Neuron (in vitro differentiated cells): Measurements from ENCODE around the gene KIAA0825.

Experiments
- H2AFZ ChIP-seq: one replicate; pipeline ENCODE4 v1.6.1; 2013; ENCODE audit warnings: low read depth, mild to moderate bottlenecking, inconsistent platforms, low read length, moderate library complexity
- H3K27me3 ChIP-seq: one replicate; pipeline ENCODE4 v1.6.1; 2013; ENCODE audit warnings: low read length; ENCODE audit not compliant: insufficient read depth
- H3K36me3 ChIP-seq: one replicate; pipeline ENCODE4 v1.6.1; 2013; ENCODE audit warnings: low read length; ENCODE audit not compliant: insufficient read depth
- H3K4me1 ChIP-seq: one replicate; pipeline ENCODE4 v1.6.1; 2013; ENCODE audit warnings: low read length; ENCODE audit not compliant: insufficient read depth
- H3K4me3 ChIP-seq: 2 replicates; pipeline ENCODE4 v1.5.1; 2013; ENCODE audit warnings: mild to moderate bottlenecking, low read length, moderate library complexity
- H3K9me3 ChIP-seq: one replicate; pipeline ENCODE4 v1.6.1; 2013; ENCODE audit warnings: low read length

The KIAA0825 gene

GRCh38 chr5:94618493-94619328, at the start of gene KIAA0825, which contains the start of gene SLF1:
TSS of gene KIAA0825 (minus strand) at chr5:94618604. CDS start at chr5:94537126, 81,478 bp downstream.
TSS of gene SLF1 (plus strand) at chr5:94618669. CDS start at chr5:94628811, 10,142 bp downstream.
- no peaks in the 10 kb centered on the region for H3K9me3 ChIP-seq
- H3K36me3 ChIP-seq: no peaks in the 10 kb centered on the region
- H3K27me3 ChIP-seq: no peaks in the 10 kb centered on the region
- peak within 1 kb of the TSS; percentile 87 for H2AFZ ChIP-seq
- H3K4me1 ChIP-seq: peaks cover 19% of the 10 kb centered on the region
- peak within 1 kb of the TSS; percentile 81 for H3K4me3 ChIP-seq

DNA sequence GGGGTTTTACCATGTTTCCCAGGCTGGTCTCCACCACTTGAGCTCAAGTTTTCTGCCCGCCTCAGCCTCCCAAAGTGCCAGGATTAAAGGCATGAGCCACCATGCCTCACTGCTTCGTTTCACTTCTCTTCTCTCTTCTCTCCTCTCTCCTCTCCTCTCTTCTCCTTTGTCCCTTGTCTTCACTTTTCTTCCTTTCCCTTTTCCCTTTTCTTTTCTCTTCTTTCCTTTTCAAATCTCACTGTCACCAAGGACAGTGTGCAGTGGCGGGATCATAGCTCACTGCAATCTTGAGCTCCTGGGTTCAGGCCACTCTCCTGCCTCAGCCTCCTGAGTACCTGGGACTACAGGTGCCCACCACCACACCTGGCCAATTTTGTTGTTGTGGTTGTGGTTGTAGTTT, 49.5 kb upstream of the KIAA0825 start:
- no peaks in the 10 kb centered on the region for H3K4me1 ChIP-seq
- no peaks in the 10 kb centered on the region for H3K27me3 ChIP-seq
- H3K36me3 ChIP-seq: peaks cover 28% of the 10 kb centered on the region
- peaks cover 3% of the 10 kb centered on the region for H3K9me3 ChIP-seq
- H2AFZ ChIP-seq: no peak overlapping the region
- H3K4me3 ChIP-seq: no peak overlapping the region

DNA sequence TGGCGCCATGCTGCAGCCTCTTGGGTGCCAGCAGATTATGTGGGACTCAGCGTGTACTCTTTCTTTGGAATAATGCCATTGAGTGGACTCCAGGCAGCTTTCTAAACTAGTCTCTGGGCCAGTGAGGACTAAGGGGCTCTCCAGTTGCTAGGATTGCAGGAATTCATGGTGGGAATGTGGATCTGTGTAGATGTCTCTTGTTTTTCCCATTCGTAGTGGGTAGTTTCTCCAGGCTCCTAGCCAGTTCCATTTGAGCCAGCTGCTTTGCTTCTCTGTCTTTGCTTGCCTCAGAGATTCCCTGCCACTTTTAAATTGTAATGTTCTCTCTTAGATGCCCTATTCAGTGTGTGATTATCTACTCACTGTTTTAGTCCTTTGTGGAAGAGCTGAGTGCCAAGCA, 42.7 kb upstream of the KIAA0825 start:
- Histone ChIP-seq H3K4me3 (no peak overlapping the region), H3K4me1 (no peaks in the 10 kb centered on the region), H3K27me3 (no peaks in the 10 kb centered on the region), H3K36me3 (peaks cover 26% of the 10 kb centered on the region), H3K9me3 (peaks cover 21% of the 10 kb centered on the region), H2AFZ (no peak overlapping the region)

DNA sequence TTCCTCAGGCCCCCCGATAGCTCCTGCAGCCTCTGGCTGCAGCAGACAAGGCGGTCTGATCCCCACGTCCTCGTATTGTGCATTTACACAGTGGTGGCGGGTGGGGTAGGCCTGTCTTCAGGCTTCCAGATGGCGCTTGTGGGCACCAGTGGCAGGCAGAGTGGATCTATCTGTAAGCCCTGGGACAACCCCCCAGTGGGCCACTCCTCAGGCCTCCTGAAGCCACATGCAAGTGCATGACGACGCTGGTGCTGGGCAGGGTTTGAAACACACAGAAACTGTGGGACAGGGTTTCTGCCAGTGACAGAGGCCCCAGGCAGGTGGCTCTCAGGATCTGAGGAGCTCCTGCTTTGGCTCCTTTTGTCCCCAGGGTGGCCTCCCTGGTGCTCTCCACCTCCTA, 42.1 kb upstream of the KIAA0825 start:
- Histone ChIP-seq H3K36me3 (peaks cover 21% of the 10 kb centered on the region), H2AFZ (no peak overlapping the region), H3K4me1 (no peaks in the 10 kb centered on the region), H3K27me3 (no peaks in the 10 kb centered on the region), H3K9me3 (peaks cover 21% of the 10 kb centered on the region), H3K4me3 (no peak overlapping the region)

- H2AFZ ChIP-seq: no peak overlapping the region
- peaks cover 12% of the 10 kb centered on the region for H3K36me3 ChIP-seq
- H3K27me3 ChIP-seq: no peaks in the 10 kb centered on the region
- H3K9me3 ChIP-seq: peaks cover 26% of the 10 kb centered on the region
- no peak overlapping the region for H3K4me3 ChIP-seq
- H3K4me1 ChIP-seq: no peaks in the 10 kb centered on the region
These were observed 39.9 kb upstream of the KIAA0825 start for GRCh38 chr5:94658272-94658671.

DNA sequence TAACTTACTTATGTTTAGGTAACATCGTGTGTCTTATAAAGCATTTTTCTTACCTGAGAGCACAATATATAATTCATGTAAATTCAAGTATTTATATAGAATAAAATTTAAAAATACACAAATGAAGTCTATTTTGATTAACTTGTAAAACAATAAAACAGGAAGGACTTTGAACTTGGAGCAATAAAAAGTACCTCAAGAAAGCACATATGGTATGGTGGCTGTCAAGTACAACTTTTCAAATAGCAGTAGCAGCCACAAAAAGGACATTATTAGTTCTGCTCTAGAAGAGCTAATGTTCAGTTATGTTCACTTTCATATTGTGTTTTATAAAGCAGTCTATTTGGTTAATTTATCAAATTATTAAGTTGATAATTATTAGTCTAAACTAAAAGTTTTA, 31.5 kb upstream of the KIAA0825 start:
- Histone ChIP-seq H3K4me3 (no peak overlapping the region), H3K36me3 (peaks cover 24% of the 10 kb centered on the region), H3K4me1 (no peaks in the 10 kb centered on the region), H3K27me3 (no peaks in the 10 kb centered on the region), H3K9me3 (peaks cover 4% of the 10 kb centered on the region), H2AFZ (no peak overlapping the region)

GRCh38 chr5:94646758-94647157, 28.4 kb upstream of the KIAA0825 start:
- H3K9me3 ChIP-seq: peaks cover 6% of the 10 kb centered on the region
- H3K36me3 ChIP-seq: peaks cover 22% of the 10 kb centered on the region
- no peaks in the 10 kb centered on the region for H3K27me3 ChIP-seq
- H2AFZ ChIP-seq: no peak overlapping the region
- H3K4me3 ChIP-seq: no peak overlapping the region
- H3K4me1 ChIP-seq: no peaks in the 10 kb centered on the region

DNA sequence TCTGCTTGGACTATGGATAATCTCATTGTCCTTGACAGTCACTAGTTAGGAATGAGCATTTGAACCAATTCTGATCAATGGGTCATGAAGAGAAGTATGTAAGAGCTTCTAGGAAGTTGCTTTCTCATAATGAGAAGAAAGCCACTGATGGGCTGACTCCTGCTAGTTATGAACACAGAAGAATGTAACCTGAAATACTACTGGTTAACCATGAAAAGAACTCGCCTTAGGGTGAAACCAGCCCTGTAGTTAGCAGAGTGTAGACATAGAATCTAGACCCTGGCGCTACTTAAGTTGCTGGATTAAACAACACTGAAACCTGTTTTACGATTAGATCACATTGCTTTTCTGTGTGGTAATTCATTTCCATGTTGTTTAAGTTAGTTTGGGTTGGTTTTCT, 26.6 kb upstream of the KIAA0825 start:
- peaks cover 9% of the 10 kb centered on the region for H3K9me3 ChIP-seq
- no peaks in the 10 kb centered on the region for H3K27me3 ChIP-seq
- no peak overlapping the region for H3K4me3 ChIP-seq
- no peaks in the 10 kb centered on the region for H3K4me1 ChIP-seq
- H3K36me3 ChIP-seq: peaks cover 18% of the 10 kb centered on the region
- H2AFZ ChIP-seq: no peak overlapping the region

- Histone ChIP-seq H2AFZ (no peak overlapping the region), H3K4me3 (no peak overlapping the region)
These were observed 21.8 kb upstream of the KIAA0825 start for GRCh38 chr5:94640176-94640575.

GRCh38 chr5:94632024-94632423, 13.6 kb upstream of the KIAA0825 start:
- Histone ChIP-seq H3K9me3 (peaks cover 13% of the 10 kb centered on the region), H3K4me1 (no peaks in the 10 kb centered on the region), H3K4me3 (no peak overlapping the region), H2AFZ (no peak overlapping the region), H3K36me3 (peaks cover 31% of the 10 kb centered on the region), H3K27me3 (no peaks in the 10 kb centered on the region)

More at GRCh38 chr5:94640176-94640575, 21.8 kb upstream of the KIAA0825 start:
- Histone ChIP-seq H3K9me3 (peaks cover 36% of the 10 kb centered on the region), H3K36me3 (no peaks in the 10 kb centered on the region), H3K27me3 (no peaks in the 10 kb centered on the region), H3K4me1 (no peaks in the 10 kb centered on the region)

DNA sequence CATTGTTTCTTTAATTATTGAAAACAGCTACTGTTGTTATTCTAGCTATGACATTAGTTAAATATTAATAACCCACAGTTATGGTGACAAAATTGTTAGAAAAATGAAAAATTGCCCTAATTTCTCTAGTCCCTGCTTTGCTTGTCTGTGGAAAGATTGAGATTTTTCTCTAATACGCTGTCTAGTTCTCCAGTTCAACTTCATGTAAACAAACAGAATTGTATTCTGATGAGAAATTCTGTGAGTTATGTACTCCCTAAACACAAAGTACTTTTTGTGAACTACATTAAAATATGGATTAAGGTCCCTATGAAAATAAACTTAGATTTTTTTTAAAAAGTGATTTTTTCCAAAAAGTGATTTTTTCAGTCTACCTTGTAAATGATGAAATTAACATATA, 8.8 kb upstream of the KIAA0825 start:
- Histone ChIP-seq H3K9me3 (peaks cover 4% of the 10 kb centered on the region), H3K4me3 (no peak overlapping the region), H2AFZ (no peak overlapping the region), H3K4me1 (no peaks in the 10 kb centered on the region), H3K27me3 (no peaks in the 10 kb centered on the region), H3K36me3 (peaks cover 26% of the 10 kb centered on the region)

DNA sequence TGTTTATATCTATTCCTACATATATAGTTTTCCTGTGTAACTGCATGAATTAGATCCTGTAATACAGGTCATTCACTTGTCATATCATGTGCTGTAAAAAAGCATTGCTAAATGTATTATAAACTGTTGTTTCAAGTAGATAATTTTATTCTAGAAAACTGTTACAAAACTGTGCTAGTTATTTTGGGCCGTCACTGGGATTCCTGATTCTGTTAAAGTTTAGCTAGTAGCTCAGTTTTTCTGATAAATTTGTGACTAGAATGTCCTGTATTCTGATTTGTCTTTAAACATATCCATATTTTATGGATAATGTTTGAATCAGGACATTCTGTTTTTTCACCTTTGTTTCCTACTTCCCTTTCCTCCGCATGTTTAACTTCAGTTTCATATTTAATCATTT, 5.5 kb upstream of the KIAA0825 start:
- Histone ChIP-seq H3K27me3 (no peaks in the 10 kb centered on the region), H3K9me3 (no peaks in the 10 kb centered on the region), H3K36me3 (no peaks in the 10 kb centered on the region), H2AFZ (no peak overlapping the region), H3K4me1 (peaks cover 11% of the 10 kb centered on the region), H3K4me3 (no peak overlapping the region)

GRCh38 chr5:94623011-94623410, 4.6 kb upstream of the KIAA0825 start:
- Histone ChIP-seq H3K36me3 (no peaks in the 10 kb centered on the region), H3K27me3 (no peaks in the 10 kb centered on the region), H3K9me3 (no peaks in the 10 kb centered on the region), H3K4me1 (peaks cover 11% of the 10 kb centered on the region), H2AFZ (no peak overlapping the region), H3K4me3 (no peak overlapping the region)
